Measurements from ENCODE around the gene GCA.

GCA gene

DNA sequence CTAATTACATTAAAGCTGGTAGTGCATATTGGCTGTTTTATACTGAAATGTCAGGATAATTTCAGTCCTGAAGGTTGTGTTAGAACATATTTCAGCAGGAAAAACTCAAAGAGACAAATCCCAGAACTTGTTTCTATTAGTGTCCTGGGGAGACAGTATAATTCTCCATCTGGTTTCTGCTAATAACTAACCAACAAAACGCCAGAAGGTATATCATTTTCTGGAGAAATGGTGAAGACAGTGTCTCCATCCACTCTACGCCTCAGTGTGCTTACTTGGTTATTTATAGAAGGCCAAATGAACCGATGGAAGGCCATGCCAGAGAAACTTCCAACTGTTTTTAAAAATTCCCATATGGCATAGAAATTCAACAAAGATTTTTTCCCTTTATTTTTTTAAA is 41.6 kb downstream of the GCA start:
- H2AFZ ChIP-seq (ENCODE audit: low read depth, low read length), result no peak overlapping the region
- no peak overlapping the region for H3K4me2 ChIP-seq (ENCODE audit: insufficient read depth, low read length)
- no peaks in the 10 kb centered on the region for H3K36me3 ChIP-seq (ENCODE audit: insufficient read depth, low read length)
- H3K27ac ChIP-seq (ENCODE audit: low read length), result no peak overlapping the region
- TF ChIP-seq, protein P1, sequence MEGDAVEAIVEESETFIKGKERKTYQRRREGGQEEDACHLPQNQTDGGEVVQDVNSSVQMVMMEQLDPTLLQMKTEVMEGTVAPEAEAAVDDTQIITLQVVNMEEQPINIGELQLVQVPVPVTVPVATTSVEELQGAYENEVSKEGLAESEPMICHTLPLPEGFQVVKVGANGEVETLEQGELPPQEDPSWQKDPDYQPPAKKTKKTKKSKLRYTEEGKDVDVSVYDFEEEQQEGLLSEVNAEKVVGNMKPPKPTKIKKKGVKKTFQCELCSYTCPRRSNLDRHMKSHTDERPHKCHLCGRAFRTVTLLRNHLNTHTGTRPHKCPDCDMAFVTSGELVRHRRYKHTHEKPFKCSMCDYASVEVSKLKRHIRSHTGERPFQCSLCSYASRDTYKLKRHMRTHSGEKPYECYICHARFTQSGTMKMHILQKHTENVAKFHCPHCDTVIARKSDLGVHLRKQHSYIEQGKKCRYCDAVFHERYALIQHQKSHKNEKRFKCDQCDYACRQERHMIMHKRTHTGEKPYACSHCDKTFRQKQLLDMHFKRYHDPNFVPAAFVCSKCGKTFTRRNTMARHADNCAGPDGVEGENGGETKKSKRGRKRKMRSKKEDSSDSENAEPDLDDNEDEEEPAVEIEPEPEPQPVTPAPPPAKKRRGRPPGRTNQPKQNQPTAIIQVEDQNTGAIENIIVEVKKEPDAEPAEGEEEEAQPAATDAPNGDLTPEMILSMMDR (IDR thresholded peaks at IDR 0.05; ENCODE audit: borderline replicate concordance, extremely low read depth, low read length, poor library complexity, severe bottlenecking), result no peak
- TF ChIP-seq EZH2 (IDR thresholded peaks at IDR 0.05; ENCODE audit: borderline replicate concordance, low read depth, low read length, severe bottlenecking), result no peak
- no peak overlapping the region for H3K4me3 ChIP-seq (ENCODE audit: low read depth in 1 of 2, low read length in 2 of 2)
- no peaks in the 10 kb centered on the region for H3K4me1 ChIP-seq (ENCODE audit: insufficient read depth, low read length)
- no peaks in the 10 kb centered on the region for H3K9me3 ChIP-seq (ENCODE audit: insufficient read depth, low read length, severe bottlenecking)
- DNase-seq (no peak), ATAC-seq (ENCODE audit: insufficient read depth, low read depth) (no peak)
- no peaks in the 10 kb centered on the region for H3K27me3 ChIP-seq (ENCODE audit: insufficient read depth, low read length, poor library complexity)
- H3K79me2 ChIP-seq (ENCODE audit: insufficient read depth, low read length), result no peaks in the 10 kb centered on the region
- H4K20me1 ChIP-seq (ENCODE audit: insufficient read depth, low read length), result no peaks in the 10 kb centered on the region
- no peak overlapping the region for H3K9ac ChIP-seq (ENCODE audit: low read depth, low read length)

DNA sequence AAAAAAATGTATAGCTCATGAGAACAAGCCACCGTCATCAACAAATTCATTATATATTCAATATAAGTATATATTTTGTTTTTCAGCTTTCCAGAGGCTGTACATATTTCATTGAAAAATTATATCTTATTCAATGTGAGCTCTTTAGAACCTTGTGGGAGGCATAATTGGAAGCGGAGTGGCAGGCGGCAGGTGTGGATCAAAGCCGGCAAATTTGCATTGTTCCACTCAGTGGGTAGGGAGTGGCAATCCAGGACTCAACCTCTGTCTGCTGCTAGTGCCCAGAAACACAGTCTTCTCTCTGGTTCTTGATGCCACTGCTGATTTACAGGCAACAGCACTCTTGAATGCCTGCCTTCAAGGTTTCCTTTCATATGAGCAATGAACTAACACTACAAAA is 46.9 kb downstream of the GCA start:
- no peak for ATAC-seq (ENCODE audit: insufficient read depth, low read depth)
- no peaks in the 10 kb centered on the region for H3K9me3 ChIP-seq (ENCODE audit: insufficient read depth, low read length, severe bottlenecking)
- H4K20me1 ChIP-seq (ENCODE audit: insufficient read depth, low read length), result no peaks in the 10 kb centered on the region
- no peak for DNase-seq
- H3K27me3 ChIP-seq (ENCODE audit: insufficient read depth, low read length, poor library complexity), result no peaks in the 10 kb centered on the region
- TF ChIP-seq, protein P1 (IDR thresholded peaks at IDR 0.05; ENCODE audit: borderline replicate concordance, extremely low read depth, low read length, poor library complexity, severe bottlenecking), result no peak
- no peak for TF ChIP-seq EZH2 (IDR thresholded peaks at IDR 0.05; ENCODE audit: borderline replicate concordance, low read depth, low read length, severe bottlenecking)
- H3K36me3 ChIP-seq (ENCODE audit: insufficient read depth, low read length), result no peaks in the 10 kb centered on the region
- no peak overlapping the region for H3K27ac ChIP-seq (ENCODE audit: low read length)
- no peak overlapping the region for H2AFZ ChIP-seq (ENCODE audit: low read depth, low read length)
- no peak overlapping the region for H3K9ac ChIP-seq (ENCODE audit: low read depth, low read length)
- no peak overlapping the region for H3K4me3 ChIP-seq (ENCODE audit: low read depth in 1 of 2, low read length in 2 of 2)
- H3K79me2 ChIP-seq (ENCODE audit: insufficient read depth, low read length), result no peaks in the 10 kb centered on the region
- H3K4me2 ChIP-seq (ENCODE audit: insufficient read depth, low read length), result no peak overlapping the region
- no peaks in the 10 kb centered on the region for H3K4me1 ChIP-seq (ENCODE audit: insufficient read depth, low read length)

DNA sequence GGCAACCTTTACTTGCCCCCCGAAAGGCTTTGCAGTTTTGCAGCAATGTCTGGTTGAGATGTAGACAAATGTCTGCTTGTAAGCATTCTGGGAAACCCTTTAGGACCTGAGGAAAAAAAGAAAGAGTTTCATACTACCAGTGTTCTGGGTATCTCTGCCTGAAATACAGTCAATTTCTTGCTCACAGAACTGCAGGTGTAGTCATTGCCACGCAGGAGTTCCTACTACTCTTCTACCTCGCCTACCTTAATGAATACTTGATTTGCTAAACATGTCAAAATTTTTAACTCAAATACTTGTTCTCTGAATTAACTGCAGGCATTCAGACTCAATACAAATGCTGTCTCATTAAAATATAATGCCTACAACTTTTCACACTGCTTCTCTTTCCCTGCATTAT is 56.4 kb downstream of the GCA start:
- no peak overlapping the region for H3K4me3 ChIP-seq (ENCODE audit: low read depth in 1 of 2, low read length in 2 of 2)
- no peak overlapping the region for H3K9ac ChIP-seq (ENCODE audit: low read depth, low read length)
- ATAC-seq (ENCODE audit: insufficient read depth, low read depth) (no peak), DNase-seq (no peak)
- H3K9me3 ChIP-seq (ENCODE audit: insufficient read depth, low read length, severe bottlenecking), result no peaks in the 10 kb centered on the region
- no peak overlapping the region for H3K4me2 ChIP-seq (ENCODE audit: insufficient read depth, low read length)
- no peaks in the 10 kb centered on the region for H3K4me1 ChIP-seq (ENCODE audit: insufficient read depth, low read length)
- no peaks in the 10 kb centered on the region for H3K79me2 ChIP-seq (ENCODE audit: insufficient read depth, low read length)
- no peaks in the 10 kb centered on the region for H3K36me3 ChIP-seq (ENCODE audit: insufficient read depth, low read length)
- TF ChIP-seq EZH2 (IDR thresholded peaks at IDR 0.05; ENCODE audit: borderline replicate concordance, low read depth, low read length, severe bottlenecking), result no peak
- TF ChIP-seq, protein P1 (IDR thresholded peaks at IDR 0.05; ENCODE audit: borderline replicate concordance, extremely low read depth, low read length, poor library complexity, severe bottlenecking), result no peak
- H3K27ac ChIP-seq (ENCODE audit: low read length), result no peak overlapping the region
- H4K20me1 ChIP-seq (ENCODE audit: insufficient read depth, low read length), result no peaks in the 10 kb centered on the region
- peaks cover 2% of the 10 kb centered on the region for H3K27me3 ChIP-seq (ENCODE audit: insufficient read depth, low read length, poor library complexity)
- H2AFZ ChIP-seq (ENCODE audit: low read depth, low read length), result no peak overlapping the region

DNA sequence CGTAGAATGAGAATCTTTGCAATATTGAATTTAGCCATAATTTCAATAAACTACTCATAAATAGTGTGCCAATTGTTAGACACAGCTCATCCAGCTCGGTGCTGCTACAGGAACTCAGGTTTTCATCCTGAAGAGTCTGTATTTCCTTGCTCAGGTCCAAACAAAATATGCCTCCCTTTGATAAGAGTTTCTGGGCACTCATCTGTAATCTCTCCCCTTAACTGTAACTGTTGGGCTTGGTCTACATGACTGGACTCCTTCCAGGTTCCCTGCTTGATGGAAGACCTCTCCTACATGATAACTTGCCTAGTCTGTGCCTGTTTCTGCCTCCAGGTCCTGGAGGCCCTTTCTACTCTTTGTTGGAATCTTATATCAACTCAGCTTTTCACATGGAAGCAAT is 57.9 kb downstream of the GCA start:
- no peaks in the 10 kb centered on the region for H3K36me3 ChIP-seq (ENCODE audit: insufficient read depth, low read length)
- no peaks in the 10 kb centered on the region for H4K20me1 ChIP-seq (ENCODE audit: insufficient read depth, low read length)
- H3K79me2 ChIP-seq (ENCODE audit: insufficient read depth, low read length), result no peaks in the 10 kb centered on the region
- H3K27me3 ChIP-seq (ENCODE audit: insufficient read depth, low read length, poor library complexity), result peaks cover 2% of the 10 kb centered on the region
- no peak overlapping the region for H3K9ac ChIP-seq (ENCODE audit: low read depth, low read length)
- TF ChIP-seq, protein P1 (IDR thresholded peaks at IDR 0.05; ENCODE audit: borderline replicate concordance, extremely low read depth, low read length, poor library complexity, severe bottlenecking), result no peak
- no peak for TF ChIP-seq EZH2 (IDR thresholded peaks at IDR 0.05; ENCODE audit: borderline replicate concordance, low read depth, low read length, severe bottlenecking)
- ATAC-seq (ENCODE audit: insufficient read depth, low read depth), result no peak
- H3K4me2 ChIP-seq (ENCODE audit: insufficient read depth, low read length), result no peak overlapping the region
- H3K27ac ChIP-seq (ENCODE audit: low read length), result no peak overlapping the region
- no peaks in the 10 kb centered on the region for H3K4me1 ChIP-seq (ENCODE audit: insufficient read depth, low read length)
- no peak for DNase-seq
- H2AFZ ChIP-seq (ENCODE audit: low read depth, low read length), result no peak overlapping the region
- no peak overlapping the region for H3K4me3 ChIP-seq (ENCODE audit: low read depth in 1 of 2, low read length in 2 of 2)
- H3K9me3 ChIP-seq (ENCODE audit: insufficient read depth, low read length, severe bottlenecking), result no peaks in the 10 kb centered on the region
